ENCODE results near the gene NAPB. TPM values are rescaled to one million over a fixed set of nuclear protein-coding genes. Genes with fewer than 3 reads are reported as not detected.

NAPB gene
- total RNA-seq, 1 donor from 2014 or later = 15.1 TPM

DNA sequence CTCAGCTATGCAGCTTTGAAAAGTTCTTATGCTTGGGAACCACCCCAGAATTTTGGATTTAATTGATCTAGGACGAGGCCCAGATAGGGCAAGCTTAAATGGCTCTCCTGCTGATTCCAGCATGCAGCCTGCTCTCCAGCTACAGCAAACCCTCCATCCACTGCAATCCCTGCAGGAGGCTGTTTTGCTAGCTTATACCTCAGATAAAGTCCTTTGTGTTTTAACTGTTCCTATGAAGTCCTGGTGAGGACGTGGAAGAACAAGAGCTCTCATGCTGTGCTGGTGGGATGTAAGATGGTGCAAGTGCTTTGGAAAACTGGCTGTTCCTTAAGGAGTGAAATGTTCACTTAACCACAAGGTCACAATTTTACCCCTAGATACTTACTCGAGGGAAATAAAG lies 96.2 kb downstream of the NAPB start:
- DNase-seq (ENCODE audit: extremely low spot score, unreplicated experiment) = no peak
- H3K4me1 Mint-ChIP-seq (ENCODE audit: unreplicated experiment) = no peaks in the 10 kb centered on the region
- H3K27me3 Mint-ChIP-seq = no peaks in the 10 kb centered on the region
- no peaks in the 10 kb centered on the region for H3K36me3 Mint-ChIP-seq
- H3K9me3 Mint-ChIP-seq = no peaks in the 10 kb centered on the region
- TF ChIP-seq, protein P1, sequence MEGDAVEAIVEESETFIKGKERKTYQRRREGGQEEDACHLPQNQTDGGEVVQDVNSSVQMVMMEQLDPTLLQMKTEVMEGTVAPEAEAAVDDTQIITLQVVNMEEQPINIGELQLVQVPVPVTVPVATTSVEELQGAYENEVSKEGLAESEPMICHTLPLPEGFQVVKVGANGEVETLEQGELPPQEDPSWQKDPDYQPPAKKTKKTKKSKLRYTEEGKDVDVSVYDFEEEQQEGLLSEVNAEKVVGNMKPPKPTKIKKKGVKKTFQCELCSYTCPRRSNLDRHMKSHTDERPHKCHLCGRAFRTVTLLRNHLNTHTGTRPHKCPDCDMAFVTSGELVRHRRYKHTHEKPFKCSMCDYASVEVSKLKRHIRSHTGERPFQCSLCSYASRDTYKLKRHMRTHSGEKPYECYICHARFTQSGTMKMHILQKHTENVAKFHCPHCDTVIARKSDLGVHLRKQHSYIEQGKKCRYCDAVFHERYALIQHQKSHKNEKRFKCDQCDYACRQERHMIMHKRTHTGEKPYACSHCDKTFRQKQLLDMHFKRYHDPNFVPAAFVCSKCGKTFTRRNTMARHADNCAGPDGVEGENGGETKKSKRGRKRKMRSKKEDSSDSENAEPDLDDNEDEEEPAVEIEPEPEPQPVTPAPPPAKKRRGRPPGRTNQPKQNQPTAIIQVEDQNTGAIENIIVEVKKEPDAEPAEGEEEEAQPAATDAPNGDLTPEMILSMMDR (conservative IDR thresholded peaks at IDR 0.05) = no peak
- no peak overlapping the region for H3K4me3 Mint-ChIP-seq
- no peak overlapping the region for H3K27ac Mint-ChIP-seq

Other genes starting within 250 kb of the NAPB start
- 22.3 and 25.7 TPM in 2 replicates for gene NXT1, start 70.7 kb downstream of the NAPB start, total RNA-seq (ENCODE audit: low replicate concordance)
- gene GZF1, start 59.3 kb downstream of the NAPB start, total RNA-seq (ENCODE audit: low replicate concordance) = 13.4 and 14.4 TPM in 2 replicates
- not detected in 2 replicates for gene CSTL1, start 18.2 kb upstream of the NAPB start, total RNA-seq (ENCODE audit: low replicate concordance)
- gene CST11, start 31.4 kb upstream of the NAPB start, total RNA-seq (ENCODE audit: low replicate concordance) = not detected in 2 replicates
- gene CST8, start 69.6 kb upstream of the NAPB start, total RNA-seq (ENCODE audit: low replicate concordance) = not detected in 2 replicates
- not detected in 2 replicates for gene CST9L, start 147.0 kb upstream of the NAPB start, total RNA-seq (ENCODE audit: low replicate concordance)
- not detected in 2 replicates for gene CST9, start 184.4 kb upstream of the NAPB start, total RNA-seq (ENCODE audit: low replicate concordance)
- 291 and 483 TPM in 2 replicates for gene CST3, start 216.5 kb upstream of the NAPB start, total RNA-seq (ENCODE audit: low replicate concordance)

Data from type B pancreatic cell (in vitro differentiated cells).